GM18868 (cell line): Measurements from ENCODE around the gene SHISA6.
"Not testable (repeated sequence)": the region's sequence is repeated elsewhere in the genome, so short reads cannot be mapped to it uniquely, and the experiment has no call there.

Experiments
- ATAC-seq: cut with Tn5 transposase; IDR thresholded peaks from one replicate; pipeline ENCODE4 v1.9.1; 2021; ENCODE audit warnings: mild to moderate bottlenecking, moderate library complexity; ENCODE audit not compliant: unreplicated experiment

SHISA6 gene

GRCh38 chr17:11301874-11302273 lies 60.9 kb downstream of the SHISA6 start:
- not testable (repeated sequence) for ATAC-seq

GRCh38 chr17:11302401-11303186 lies 61.6 kb downstream of the SHISA6 start:
- ATAC-seq = no peak

DNA sequence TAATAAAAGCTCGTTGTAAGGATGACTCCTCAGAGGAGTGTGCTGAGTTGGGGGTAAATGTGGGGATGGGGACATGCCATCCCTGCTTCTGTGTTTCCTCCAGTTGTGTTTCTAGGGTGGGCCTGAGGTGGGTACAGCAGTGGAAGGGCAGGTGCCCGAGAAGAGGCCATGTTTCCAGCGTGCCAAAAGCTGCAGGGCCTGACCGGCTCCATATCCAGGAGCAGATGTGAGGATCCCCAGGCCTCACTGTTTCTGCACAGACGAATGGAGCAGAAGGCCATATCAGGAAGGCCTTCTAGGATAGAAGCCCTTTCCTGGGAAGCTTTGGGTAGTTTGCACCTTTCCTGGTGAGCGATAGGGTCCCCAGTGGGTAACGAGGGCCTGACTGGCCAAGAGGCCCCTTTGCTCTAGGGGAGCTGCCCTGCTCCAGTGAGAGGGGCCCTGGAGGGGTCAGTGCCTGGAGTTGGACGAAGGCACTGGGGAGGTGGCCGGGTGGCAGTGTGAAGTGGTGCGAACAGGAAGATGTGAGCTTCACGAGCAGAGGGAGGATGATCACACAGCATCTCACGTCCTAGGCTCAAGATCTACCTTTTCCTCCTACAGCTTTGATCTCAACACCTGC lies 62.9 kb downstream of the SHISA6 start:
- no peak for ATAC-seq

DNA sequence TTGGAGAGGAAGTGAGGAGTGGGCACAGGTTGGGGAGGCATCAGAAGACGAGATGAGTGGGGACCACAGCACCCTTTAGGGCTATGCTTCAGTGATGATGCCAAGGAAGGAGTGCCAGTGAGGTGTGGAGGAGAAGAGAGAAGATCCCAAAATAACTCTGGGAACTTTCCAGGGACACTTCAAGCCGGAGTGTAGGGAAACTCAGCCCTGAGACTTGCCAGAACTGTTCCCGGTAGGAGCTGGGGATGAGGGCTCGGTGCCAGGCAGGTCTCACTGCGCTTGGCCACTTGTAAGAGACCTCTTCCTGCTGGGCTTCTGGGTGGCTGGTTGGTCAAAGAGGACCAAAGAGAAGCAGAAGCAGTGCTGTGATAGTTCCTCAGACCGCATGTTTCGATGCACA lies 63.6 kb downstream of the SHISA6 start:
- no peak for ATAC-seq

DNA sequence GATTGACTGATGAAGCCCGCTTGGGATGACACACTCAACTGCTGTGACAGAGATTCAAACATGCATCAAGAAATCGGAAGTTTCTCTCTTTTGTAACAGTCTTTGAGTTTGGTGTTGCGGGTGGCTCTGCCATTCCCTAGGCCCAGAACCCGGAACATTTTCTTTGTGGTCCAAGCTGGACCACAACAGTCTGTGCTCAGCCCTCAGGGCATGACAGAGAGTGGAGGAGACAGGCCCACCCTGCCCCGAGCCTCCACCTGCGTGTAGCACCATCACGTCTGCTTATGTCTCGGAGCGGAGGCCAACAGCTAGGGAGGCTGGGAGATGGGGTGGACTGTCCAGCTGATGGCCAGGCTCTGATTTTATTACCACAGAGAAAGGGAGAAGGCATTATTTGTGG lies 64.5 kb downstream of the SHISA6 start:
- no peak for ATAC-seq

DNA sequence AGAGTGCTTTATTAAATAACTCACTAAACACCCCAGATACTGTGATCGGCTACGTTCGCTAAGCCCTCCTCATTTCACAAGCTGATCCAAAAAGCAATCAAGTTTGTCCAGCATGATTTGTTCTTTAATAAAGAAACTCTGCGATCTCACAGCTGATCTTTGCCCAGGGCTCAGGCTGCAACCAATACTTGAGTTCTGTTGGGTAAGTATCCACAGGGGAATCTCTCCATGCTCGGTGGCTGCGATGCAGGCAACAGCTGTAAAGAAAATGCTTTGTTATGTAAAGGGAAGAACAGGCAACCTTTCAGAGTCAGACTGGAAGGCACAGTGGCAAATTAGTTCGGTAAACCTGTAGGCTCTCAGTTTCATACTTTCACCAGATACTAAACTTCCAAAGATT lies 67.5 kb downstream of the SHISA6 start:
- ATAC-seq = no peak

- ATAC-seq = no peak
Measured at GRCh38 chr17:11309033-11309432, 68.0 kb downstream of the SHISA6 start.

GRCh38 chr17:11309850-11310249 lies 68.8 kb downstream of the SHISA6 start:
- ATAC-seq = no peak

DNA sequence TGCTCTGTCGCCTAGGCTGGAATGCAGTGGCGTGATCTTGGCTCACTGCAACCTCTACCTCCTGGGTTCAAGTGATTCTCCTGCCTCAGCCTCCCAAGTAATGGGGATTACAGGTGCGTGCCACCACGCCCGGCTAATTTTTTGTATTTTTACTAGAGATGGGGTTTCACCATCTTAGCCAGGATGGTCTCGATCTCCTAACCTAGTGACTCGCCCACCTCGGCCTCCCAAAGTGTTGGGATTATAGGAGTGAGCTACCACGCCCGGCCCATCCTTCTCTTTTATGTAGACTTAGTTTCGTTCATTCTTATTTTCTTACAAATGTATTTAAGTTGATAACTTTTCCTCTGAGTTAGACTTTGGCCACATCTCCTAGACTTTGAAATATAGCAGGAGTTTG lies 75.4 kb downstream of the SHISA6 start:
- ATAC-seq = not testable (repeated sequence)

- no peak for ATAC-seq
Measured at GRCh38 chr17:11318207-11318606, 77.2 kb downstream of the SHISA6 start.

GRCh38 chr17:11319894-11320293 lies 78.9 kb downstream of the SHISA6 start:
- ATAC-seq = no peak

- ATAC-seq = no peak
Measured at GRCh38 chr17:11324021-11324420, 83.0 kb downstream of the SHISA6 start.

DNA sequence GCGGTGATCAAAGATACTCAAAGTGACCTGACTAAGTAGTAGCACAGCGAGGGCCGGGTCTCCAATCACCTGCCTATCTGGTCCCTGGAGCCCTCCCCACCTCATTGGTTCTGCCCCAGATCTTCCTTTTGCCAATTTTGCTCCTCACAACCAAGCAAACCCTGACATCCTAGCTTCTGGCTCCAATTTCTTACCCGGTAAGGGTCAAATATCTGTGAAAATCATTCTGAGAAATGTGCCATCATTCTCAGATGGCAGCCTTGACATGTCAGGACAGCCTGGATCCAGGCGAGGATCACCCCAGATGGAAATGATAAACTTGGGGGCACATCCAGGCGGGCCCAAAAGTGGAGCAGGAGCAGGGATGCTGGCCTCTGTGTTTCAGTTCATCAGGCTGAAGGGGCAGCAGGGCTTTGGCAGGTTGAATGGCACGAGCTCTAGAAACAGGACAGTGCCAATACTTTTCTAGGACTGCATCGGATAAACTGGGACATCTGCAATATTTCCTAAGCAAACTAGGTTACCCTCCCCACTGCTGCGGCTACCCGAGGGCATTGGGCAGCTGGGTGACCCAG lies 83.9 kb downstream of the SHISA6 start:
- no peak for ATAC-seq

DNA sequence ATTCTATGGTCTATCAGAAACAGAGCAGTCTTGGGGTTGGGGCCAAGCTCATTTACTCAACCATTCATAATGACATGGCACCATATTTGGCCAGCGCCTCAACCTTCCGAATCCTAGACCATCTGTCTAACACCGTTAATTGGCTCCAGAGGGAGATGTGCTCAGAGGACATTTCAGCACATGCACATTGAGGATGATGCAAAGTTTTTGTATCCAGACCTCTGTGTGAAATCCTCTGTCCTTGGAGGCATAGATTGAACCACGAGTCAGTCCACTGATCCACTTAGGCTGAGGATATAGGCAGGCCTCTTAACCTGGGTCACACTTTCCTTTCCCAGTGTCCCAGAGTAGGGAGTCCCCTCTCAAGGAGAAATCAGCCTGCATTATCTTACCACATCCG lies 85.5 kb downstream of the SHISA6 start:
- no peak for ATAC-seq

DNA sequence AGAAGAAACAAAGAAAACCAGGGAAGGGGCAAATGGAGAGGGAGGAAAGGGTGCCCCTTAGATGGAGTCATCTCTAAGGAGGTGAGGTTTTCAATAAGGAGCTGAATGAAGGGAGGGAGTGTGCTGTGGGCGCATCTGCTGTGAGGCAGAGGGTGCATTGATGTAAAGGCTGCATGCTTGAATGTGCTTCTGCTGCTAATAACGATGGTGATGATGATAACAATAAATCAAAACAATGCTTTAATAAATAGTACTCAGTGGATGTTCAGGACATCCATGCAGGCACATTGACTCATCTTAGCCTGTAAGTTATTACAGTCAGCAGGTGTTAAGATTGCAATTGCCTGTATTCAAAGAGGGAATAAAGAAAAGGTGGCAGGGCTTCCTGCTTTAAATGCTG lies 87.8 kb downstream of the SHISA6 start:
- no peak for ATAC-seq

- no peak for ATAC-seq
Measured at GRCh38 chr17:11330006-11330405, 89.0 kb downstream of the SHISA6 start.

DNA sequence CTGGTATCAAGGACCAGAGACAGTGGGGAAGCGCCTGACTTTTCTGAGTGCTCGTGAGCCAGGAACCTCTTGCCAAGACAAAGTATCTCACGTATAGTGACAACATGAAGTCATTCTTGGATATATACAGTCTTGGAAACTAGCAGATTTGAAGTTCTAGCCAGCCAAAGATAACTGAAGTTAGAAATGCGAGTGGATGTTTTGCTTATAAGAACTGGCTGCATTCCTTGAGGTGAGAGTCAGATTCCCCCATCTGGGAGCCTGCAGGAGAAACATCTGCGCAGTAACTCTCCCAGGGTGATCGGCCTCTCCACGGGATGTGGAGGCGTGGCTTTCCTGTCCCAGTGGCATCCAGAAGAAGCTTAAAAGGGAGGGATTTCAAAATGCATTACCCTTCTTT lies 89.8 kb downstream of the SHISA6 start:
- ATAC-seq = no peak

- ATAC-seq = no peak
Measured at GRCh38 chr17:11331547-11332513, 90.8 kb downstream of the SHISA6 start.

GRCh38 chr17:11332706-11333105 lies 91.7 kb downstream of the SHISA6 start:
- ATAC-seq = no peak

DNA sequence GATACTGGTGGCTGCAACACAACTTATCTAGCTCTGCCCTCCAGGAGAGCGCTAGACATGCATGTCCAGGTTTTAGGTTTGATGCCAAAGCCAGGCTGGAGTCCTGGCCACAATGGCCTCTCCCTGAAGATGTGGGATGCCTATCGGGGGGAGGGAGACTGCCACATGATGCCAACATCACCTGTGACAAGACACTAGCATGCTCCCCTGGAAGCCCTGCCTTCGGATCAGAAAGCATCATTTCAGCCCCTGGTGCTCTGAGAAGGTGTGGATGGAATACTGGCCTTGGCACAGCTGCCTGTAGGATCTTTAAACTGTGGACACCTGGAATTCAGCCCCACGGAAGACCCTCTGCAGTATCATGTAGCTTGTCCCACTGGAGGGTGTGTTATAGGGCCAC lies 93.5 kb downstream of the SHISA6 start:
- ATAC-seq = no peak

DNA sequence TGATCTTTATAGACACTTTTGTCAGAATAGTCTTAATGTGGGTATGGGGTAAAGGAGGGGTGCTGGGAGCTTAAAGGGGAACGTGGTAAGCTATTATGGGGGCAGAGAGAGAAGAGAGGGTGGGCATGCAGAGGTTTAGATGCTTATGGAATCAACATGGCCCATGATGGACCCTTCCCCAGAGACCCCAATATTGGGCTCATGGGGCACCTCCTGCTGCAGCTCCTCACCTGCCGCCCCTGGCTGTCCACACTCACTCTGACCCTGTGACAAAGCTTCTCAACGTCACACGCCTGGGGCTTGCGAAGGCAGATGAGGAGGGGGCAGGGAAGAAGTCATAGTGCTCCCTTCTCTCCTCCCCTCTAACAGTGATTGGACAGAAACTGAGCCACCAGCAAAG lies 95.3 kb downstream of the SHISA6 start:
- no peak for ATAC-seq
